CD4-positive, alpha-beta T cell treated with Interleukin-10 for 1 hour (primary cell): ENCODE measurements around the gene KCNQ1.
"Not testable (repeated sequence)": the region's sequence is repeated elsewhere in the genome, so short reads cannot be mapped to it uniquely, and the experiment has no call there.

ENCODE experiments used
- DNase-seq: peaks from one replicate; pipeline ENCODE4 v3.0.0-alpha.2; 2020

KCNQ1 gene

GRCh38 chr11:2477936-2478335 lies 33.1 kb downstream of the KCNQ1 start:
- DNase-seq = no peak

DNA sequence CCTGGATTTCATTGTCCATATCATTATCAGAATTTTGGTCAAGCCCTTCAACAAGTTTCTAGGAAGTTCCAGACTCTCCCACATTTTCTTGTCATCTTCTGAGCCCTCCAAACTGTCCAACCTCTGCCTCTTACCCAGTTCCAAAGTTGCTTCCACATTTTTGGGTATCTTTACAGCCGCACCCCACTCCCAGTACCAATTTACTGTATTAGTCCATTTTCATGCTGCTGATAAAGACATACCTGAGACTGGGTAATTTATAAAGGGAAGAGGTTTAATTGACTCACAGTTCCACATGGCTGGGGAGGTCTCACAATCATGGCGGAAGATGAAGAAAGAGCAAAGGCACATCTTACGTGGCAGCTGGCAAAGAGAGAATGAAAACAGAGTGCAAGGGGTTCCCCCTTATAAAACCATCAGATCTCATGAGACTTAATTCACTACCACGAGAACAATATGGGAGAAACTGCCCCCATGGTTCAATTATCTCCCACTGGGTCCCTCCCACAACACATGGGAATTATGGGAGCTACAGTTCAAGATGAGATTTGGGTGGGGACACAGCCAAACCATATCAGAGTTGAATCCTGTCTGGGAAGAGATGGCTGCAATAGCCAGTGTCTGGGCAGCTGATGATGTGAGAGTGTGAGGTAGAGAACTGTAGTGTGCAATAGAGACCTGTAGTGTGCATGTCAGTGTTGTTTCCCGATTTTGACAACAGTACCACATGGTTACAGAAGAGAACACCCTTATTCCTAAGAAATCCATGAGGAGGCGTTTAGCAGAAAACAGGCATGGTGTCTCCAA lies 35.5 kb downstream of the KCNQ1 start:
- DNase-seq = not testable (repeated sequence)

DNA sequence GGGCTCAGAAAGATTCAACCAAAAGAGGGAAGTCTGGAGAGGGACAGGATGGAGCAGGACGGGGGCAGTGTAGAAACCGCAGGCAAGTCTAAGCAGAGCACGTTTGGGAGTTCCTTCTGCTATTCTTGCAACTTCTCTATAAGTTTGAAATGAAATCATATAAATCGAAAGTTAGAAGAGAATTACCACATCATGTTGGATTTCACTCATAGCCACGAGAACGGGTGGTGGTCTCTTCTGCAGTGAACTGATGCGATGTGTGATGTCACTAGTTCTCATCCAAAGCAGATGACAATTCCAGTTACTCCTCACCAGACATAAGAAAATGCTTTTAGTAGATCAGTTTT lies 36.0 kb downstream of the KCNQ1 start:
- DNase-seq = no peak

DNA sequence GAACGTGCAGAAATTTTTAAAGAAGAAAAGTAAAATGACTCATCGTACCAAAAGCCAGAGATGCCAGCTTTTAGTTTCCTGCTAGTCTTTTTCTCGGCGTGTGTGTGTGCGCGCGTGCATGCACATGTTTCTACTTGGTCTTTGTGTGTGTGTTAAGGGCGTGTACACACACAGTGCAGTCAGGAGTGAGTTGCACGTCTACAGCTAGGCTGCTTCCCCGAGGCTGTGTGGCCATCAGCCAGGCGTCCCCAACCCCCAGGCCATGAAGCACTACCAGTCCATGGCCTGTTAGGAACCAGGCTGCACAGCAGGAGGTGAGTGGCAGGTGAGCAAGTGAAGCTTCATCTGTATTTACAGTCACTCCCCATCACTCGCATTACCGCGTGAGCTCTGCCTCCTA lies 36.4 kb downstream of the KCNQ1 start:
- no peak for DNase-seq

DNA sequence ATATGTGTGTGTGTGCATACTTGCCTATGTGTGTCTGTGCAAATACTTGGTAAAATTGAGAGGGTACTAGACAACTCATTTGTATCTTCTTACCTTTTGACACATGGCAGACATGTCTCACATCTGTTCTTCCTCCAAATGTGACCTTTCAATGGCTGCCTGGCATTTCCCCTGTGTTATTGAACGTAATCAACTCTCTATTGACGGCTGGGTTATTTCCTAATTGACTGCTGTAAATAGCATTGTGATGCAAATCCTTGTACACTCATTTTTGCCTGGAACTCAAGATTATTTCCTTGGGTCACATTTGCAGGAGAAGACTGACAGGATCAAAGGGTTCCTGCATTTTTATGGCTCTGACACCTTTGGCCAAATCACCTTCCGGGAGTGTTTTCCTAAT lies 37.4 kb downstream of the KCNQ1 start:
- no peak for DNase-seq

GRCh38 chr11:2482745-2483144 lies 37.9 kb downstream of the KCNQ1 start:
- DNase-seq = no peak

DNA sequence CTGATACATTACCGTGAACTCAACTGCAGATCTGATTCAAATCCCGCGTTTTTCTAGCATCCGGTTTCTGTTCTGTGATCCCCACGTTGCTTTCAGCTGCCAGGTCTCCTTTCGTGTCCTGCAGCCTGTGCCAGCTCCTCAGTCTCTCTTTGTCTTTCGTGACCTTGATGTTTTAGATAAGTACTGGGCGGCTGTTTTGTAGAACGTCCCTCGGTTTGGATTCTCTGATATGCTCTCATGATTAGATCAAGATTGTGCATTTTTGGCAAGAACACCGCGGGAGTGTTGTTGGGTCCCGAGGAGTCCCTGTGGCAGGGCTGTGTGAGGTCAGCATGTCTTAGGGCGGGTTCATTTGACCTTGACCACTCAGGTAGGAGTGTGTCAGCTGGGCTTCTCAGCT lies 38.6 kb downstream of the KCNQ1 start:
- DNase-seq = no peak

- no peak for DNase-seq
Measured at GRCh38 chr11:2484576-2485125, 39.8 kb downstream of the KCNQ1 start.

- no peak for DNase-seq
Measured at GRCh38 chr11:2488004-2488403, 43.2 kb downstream of the KCNQ1 start.

DNA sequence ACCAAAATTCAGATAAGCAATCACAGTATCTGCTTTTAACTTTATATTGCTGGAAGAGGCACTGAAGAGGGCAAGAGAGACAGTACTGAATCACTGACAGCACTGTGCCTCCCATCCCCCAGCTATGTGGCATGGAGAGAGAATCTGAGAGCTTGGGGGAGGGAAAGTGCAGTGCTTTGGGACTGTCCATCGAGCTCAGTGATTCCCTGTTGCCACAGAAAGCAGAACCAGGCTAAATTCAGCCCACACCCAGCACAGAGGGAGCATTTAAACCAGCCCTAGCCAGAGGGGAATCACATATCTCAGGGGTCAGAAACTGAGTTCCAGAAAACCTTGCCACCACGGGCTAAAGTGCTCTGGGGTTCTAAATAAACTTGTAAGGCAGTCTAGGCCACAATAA lies 44.3 kb downstream of the KCNQ1 start:
- no peak for DNase-seq

DNA sequence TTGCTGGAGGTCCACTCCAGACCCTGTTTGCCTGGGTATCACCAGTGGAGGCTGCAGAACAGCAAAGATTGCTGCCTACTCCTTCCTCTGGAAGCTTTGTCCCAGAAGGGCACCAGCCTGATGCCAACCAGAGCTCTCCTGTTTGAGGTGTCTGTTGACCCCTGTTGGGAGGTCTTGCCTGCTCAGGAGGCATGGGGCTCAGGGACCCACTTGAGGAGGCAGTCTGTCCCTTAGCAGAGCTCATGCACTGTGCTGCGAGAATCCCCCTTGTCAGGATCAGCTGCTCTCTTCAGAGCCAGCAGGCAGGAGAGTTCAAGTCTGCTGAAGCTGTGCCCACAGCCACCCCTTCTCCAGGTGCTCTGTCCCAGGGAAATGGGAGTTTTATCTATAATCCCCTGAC lies 53.1 kb downstream of the KCNQ1 start:
- DNase-seq = not testable (repeated sequence)

GRCh38 chr11:2498750-2499149 lies 53.9 kb downstream of the KCNQ1 start:
- DNase-seq = no peak

GRCh38 chr11:2507212-2507901 lies 62.5 kb downstream of the KCNQ1 start:
- no peak for DNase-seq

GRCh38 chr11:2507945-2508749 lies 63.3 kb downstream of the KCNQ1 start:
- no peak for DNase-seq

- DNase-seq = no peak
Measured at GRCh38 chr11:2508793-2509192, 64.0 kb downstream of the KCNQ1 start.

DNA sequence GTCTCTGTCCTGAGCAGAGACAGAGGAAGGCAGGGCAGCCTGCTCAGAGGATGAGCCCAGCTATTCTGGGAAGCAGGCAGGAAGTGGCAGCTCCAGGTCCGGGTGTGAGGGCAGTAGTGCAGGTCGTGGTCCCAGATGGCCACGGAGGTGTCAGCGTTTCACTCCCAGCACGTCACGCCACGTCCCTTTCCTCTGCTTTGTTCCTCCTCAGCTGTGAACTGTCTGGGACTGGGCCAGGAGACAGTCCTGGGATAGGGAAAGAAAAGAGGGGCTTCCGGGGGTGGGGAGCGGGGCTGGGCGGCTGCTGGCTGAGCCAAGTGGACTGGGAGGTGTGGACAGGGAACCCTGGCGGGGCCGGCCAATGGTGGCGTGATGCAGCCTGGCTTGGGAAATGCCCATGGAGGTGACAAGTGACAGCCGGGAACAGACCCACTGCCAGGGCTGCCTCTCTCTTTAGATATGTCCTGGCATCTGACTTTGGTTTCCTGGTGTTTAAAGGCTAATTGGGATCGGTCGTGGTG lies 64.7 kb downstream of the KCNQ1 start:
- DNase-seq = no peak

GRCh38 chr11:2510626-2511402 lies 66.0 kb downstream of the KCNQ1 start:
- no peak for DNase-seq

- no peak for DNase-seq
Measured at GRCh38 chr11:2511421-2512369, 66.9 kb downstream of the KCNQ1 start.

- DNase-seq = no peak
Measured at GRCh38 chr11:2512431-2513407, 67.9 kb downstream of the KCNQ1 start.

- no peak for DNase-seq
Measured at GRCh38 chr11:2513441-2513840, 68.6 kb downstream of the KCNQ1 start.
